Measurements from ENCODE around the gene OPRM1.

Gene OPRM1

GRCh38 chr6:154053141-154053540 lies 14.1 kb downstream of the OPRM1 start:
- ChIA-PET CTCF (interaction anchor here (2.0 kb wide), 1 partner anchor 16 kb away, joined by 4 read pairs; no protein-coding TSS in a partner anchor), POLR2A (no interaction called here)
- TF ChIP-seq, protein P1, sequence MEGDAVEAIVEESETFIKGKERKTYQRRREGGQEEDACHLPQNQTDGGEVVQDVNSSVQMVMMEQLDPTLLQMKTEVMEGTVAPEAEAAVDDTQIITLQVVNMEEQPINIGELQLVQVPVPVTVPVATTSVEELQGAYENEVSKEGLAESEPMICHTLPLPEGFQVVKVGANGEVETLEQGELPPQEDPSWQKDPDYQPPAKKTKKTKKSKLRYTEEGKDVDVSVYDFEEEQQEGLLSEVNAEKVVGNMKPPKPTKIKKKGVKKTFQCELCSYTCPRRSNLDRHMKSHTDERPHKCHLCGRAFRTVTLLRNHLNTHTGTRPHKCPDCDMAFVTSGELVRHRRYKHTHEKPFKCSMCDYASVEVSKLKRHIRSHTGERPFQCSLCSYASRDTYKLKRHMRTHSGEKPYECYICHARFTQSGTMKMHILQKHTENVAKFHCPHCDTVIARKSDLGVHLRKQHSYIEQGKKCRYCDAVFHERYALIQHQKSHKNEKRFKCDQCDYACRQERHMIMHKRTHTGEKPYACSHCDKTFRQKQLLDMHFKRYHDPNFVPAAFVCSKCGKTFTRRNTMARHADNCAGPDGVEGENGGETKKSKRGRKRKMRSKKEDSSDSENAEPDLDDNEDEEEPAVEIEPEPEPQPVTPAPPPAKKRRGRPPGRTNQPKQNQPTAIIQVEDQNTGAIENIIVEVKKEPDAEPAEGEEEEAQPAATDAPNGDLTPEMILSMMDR (IDR thresholded peaks at IDR 0.05; ENCODE audit: control extremely low read depth, extremely low read depth, low read depth, missing control alignments) = no peak
- no peak for DNase-seq (ENCODE audit: extremely low spot score)

- TF ChIP-seq, protein P1 (IDR thresholded peaks at IDR 0.05; ENCODE audit: control extremely low read depth, extremely low read depth, low read depth, missing control alignments) = no peak
- ChIA-PET CTCF (interaction anchor here (1.5 to 2.0 kb wide), 2 partner anchors 16 to 23 kb away, joined by 3 to 5 read pairs; no protein-coding TSS in a partner anchor), POLR2A (no interaction called here)
- no peak for DNase-seq (ENCODE audit: extremely low spot score)
These were observed 17.5 kb downstream of the OPRM1 start for GRCh38 chr6:154056536-154056935.

- TF ChIP-seq, protein P1 (IDR thresholded peaks at IDR 0.05; ENCODE audit: control extremely low read depth, extremely low read depth, low read depth, missing control alignments) = no peak
- ChIA-PET POLR2A (no interaction called here), CTCF (interaction anchor here (1.5 kb wide), 1 partner anchor 22 kb away, joined by 3 read pairs; no protein-coding TSS in a partner anchor)
- DNase-seq (ENCODE audit: extremely low spot score) = no peak
These were observed 18.1 kb downstream of the OPRM1 start for GRCh38 chr6:154057098-154057497.

DNA sequence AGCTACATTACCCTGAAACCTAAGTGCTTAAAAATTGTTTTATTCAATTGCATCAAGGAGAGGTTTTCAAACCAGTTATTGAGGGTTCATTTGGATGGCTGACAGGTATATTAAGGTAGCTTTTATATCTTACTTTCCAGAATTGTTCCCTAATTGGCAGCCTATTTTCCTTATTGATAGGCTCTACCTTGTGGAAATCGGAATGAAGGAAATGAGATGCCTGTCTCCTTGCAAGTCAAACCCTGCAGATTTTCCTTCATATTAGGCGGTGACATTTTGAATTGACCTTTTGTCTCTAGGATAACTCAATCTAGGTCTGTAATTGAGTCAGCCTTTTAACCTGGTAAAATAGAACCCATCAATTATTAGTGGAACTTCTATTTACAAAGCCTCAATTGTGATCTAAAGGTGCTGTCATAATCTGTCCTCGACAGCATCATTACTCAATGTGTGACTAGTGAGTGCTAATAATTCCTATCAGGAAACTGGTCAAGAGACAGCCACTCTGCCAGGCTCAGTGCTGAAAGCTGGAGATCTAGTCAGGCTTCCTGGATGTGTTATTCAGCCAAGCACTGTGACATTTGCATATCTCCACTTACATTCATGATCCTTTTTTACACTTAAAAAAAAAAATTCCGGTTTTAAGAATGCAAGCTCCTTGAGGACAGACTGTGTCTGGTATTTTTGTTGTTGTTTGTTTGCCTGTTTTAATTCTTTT lies 20.1 kb downstream of the OPRM1 start:
- DNase-seq (ENCODE audit: extremely low spot score) = no peak
- TF ChIP-seq, protein P1 (IDR thresholded peaks at IDR 0.05; ENCODE audit: control extremely low read depth, extremely low read depth, low read depth, missing control alignments) = no peak
- ChIA-PET CTCF (no interaction called here), POLR2A (no interaction called here)

DNA sequence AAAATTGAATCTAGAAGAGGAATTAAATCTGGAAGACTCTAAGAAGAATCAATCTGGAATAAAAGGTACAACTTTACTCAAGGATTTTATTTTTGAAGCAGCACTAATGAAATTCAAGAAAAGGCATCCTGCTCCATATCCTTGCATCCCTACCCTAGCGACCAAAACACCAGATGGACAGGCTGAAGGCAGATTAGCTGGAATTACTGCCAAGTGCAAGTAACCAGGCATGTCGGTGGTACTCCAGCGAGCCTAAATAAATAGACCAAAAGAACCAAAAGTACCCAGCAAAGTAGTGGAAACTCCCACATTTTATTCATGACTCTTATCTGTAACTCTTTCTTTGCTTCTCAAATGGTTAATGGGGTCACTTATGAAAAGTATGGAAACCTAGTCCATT lies 21.0 kb downstream of the OPRM1 start:
- ChIA-PET CTCF (no interaction called here), POLR2A (no interaction called here)
- TF ChIP-seq, protein P1 (IDR thresholded peaks at IDR 0.05; ENCODE audit: control extremely low read depth, extremely low read depth, low read depth, missing control alignments) = no peak

DNA sequence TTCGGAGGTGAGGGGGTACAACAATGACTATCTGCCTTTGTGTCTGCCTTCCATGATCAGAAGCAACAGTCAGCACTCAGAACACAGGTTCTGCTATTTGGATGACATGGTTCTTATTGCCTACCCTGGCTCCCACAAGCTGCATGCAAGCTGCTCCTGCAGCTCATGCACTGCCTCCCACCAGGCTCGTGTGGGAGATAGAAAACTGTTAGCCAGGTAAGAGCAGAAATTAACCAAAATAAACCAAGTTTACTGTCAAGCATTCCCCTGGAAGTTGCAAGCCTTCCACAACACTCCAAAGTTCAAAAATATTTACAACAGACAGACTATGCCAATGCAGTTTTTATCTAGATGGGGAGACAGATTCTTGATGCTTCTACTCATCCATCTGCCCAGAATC lies 31.0 kb downstream of the OPRM1 start:
- TF ChIP-seq, protein P1 (IDR thresholded peaks at IDR 0.05; ENCODE audit: control extremely low read depth, extremely low read depth, low read depth, missing control alignments) = no peak
- CTCF ChIA-PET = interaction anchor here (1.5 kb wide), 1 partner anchor 16 kb away, joined by 4 read pairs; no protein-coding TSS in a partner anchor
- DNase-seq (ENCODE audit: extremely low spot score) = no peak
- POLR2A ChIA-PET = no interaction called here

More for the DNA sequence above, 21.0 kb downstream of the OPRM1 start:
- no peak for DNase-seq (ENCODE audit: extremely low spot score)

Data from GM10248 (cell line).